Left ventricle myocardium inferior (tissue), 1 donor: Measurements from ENCODE around the gene KRT74. TPM values are rescaled to one million over a fixed set of nuclear protein-coding genes. Genes with fewer than 3 reads are reported as not detected.

Source experiments
- DNase-seq: peaks from one replicate; pipeline ENCODE4 v3.0.0-alpha.2; 2020
- H3K27ac ChIP-seq: fragments of 200-600 bp; replicated peaks from 2 replicates; pipeline ENCODE4 v1.8.0; 2021
- H3K27me3 ChIP-seq: fragments of 200-600 bp; 2 replicates; pipeline ENCODE4 v1.8.0; 2021; ENCODE audit warnings: low read depth
- H3K36me3 ChIP-seq: fragments of 200-600 bp; 2 replicates; pipeline ENCODE4 v1.8.0; 2021
- H3K4me1 ChIP-seq: fragments of 200-600 bp; 2 replicates; pipeline ENCODE4 v1.8.0; 2021
- H3K4me3 ChIP-seq: fragments of 200-600 bp; 2 replicates; pipeline ENCODE4 v1.8.0; 2021; ENCODE audit warnings: mild to moderate bottlenecking, moderate library complexity
- H3K9me3 ChIP-seq: fragments of 200-600 bp; replicated peaks from 2 replicates; pipeline ENCODE4 v1.8.0; 2021
- intact Hi-C: fragments of 100-400 bp; cut with micrococcal nuclease; formaldehyde crosslinking; loops from one replicate; pipeline ENCODE4 v1.11.0; 2022
- total RNA-seq: library from RNA; stranded (reverse); fragmentation: NEBNext Ultra II Directional; extraction: Animal tissue kit (Norgen Biotek cat#: 25700); gene quantifications from one replicate; pipeline ENCODE4 v1.2.1, GENCODE V29; 2021
- TF ChIP-seq, protein P1 (sequence below): fragments of 200-600 bp; IDR thresholded peaks from 2 replicates; pipeline ENCODE4 v1.8.0; 2021; ENCODE audit warnings: antibody characterized with exemption, mild to moderate bottlenecking, borderline replicate concordance
- donor health status: DM: no; HTN: yes; CAD: no; lungs with severe emphysema.

The KRT74 gene
- total RNA-seq, 1 donor from 2014 or later, result 0.14 TPM

DNA sequence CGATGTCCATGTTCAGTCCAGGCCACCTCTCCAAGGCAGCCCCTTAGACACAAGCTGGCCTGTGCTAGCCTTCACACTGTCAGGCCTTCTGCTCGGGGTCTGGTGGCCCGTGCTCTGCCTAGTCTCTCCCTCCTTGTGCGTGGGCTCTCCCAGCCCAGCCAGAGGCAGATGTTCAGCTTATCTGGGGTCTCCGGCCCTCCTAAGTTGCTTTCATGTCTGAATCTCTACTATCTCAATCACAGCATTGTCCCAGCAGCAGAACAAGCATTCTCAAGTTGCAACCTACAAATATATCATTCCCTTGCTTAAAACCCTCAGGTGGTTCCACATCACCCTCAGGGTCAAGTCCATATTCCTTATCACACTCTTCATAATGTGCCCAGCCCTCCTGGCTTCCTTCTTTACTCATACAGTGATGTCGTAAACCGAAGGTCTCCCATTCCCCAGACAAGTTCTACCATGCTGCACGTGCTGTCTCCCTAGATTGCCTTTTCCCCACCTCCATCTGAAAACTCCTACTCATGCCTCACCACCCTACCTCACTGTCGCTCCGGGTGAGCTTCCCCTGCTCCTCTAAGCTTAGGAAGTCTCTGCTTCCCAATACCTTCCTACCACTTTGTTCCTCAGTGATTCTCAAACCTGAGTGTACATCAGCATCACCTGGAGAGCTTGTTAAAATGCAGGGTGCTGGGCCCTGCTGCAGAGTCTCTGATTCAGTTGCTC lies 43.2 kb upstream of the KRT74 start:
- TF ChIP-seq, protein P1, sequence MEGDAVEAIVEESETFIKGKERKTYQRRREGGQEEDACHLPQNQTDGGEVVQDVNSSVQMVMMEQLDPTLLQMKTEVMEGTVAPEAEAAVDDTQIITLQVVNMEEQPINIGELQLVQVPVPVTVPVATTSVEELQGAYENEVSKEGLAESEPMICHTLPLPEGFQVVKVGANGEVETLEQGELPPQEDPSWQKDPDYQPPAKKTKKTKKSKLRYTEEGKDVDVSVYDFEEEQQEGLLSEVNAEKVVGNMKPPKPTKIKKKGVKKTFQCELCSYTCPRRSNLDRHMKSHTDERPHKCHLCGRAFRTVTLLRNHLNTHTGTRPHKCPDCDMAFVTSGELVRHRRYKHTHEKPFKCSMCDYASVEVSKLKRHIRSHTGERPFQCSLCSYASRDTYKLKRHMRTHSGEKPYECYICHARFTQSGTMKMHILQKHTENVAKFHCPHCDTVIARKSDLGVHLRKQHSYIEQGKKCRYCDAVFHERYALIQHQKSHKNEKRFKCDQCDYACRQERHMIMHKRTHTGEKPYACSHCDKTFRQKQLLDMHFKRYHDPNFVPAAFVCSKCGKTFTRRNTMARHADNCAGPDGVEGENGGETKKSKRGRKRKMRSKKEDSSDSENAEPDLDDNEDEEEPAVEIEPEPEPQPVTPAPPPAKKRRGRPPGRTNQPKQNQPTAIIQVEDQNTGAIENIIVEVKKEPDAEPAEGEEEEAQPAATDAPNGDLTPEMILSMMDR, result no peak

DNA sequence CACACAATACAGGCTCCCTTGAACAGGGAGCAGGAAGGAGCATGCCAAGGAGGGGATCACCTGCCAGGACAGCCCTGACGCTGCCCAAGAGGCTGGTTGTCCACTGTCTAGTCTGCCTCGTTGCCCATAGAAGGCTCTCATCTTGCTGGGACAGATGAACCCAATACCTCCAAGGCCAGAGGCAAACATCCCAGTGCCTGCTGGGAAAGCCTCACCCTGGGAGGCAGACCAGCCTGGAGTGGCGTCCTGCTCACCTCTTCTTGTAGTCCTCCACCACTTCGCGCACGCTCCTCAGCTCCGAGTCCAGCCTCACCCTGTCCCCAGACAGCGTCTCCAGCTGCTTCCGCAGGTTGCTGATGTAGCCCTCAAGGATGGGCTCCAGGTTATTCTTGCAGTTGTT lies 42.3 kb upstream of the KRT74 start:
- H3K27me3 ChIP-seq, result peaks cover 66% of the 10 kb centered on the region
- TF ChIP-seq, protein P1, result no peak
- H3K4me3 ChIP-seq, result no peak overlapping the region
- intact Hi-C loops, result no loop called here
- no peaks in the 10 kb centered on the region for H3K9me3 ChIP-seq
- no peak overlapping the region for H3K27ac ChIP-seq
- H3K36me3 ChIP-seq, result no peaks in the 10 kb centered on the region
- H3K4me1 ChIP-seq, result no peaks in the 10 kb centered on the region
- DNase-seq, result no peak

More for the DNA sequence above, 43.2 kb upstream of the KRT74 start:
- no peaks in the 10 kb centered on the region for H3K4me1 ChIP-seq
- no peak overlapping the region for H3K4me3 ChIP-seq
- peaks cover 66% of the 10 kb centered on the region for H3K27me3 ChIP-seq
- no peaks in the 10 kb centered on the region for H3K36me3 ChIP-seq
- no peak overlapping the region for H3K27ac ChIP-seq
- DNase-seq, result no peak
- intact Hi-C loops, result no loop called here
- H3K9me3 ChIP-seq, result no peaks in the 10 kb centered on the region

DNA sequence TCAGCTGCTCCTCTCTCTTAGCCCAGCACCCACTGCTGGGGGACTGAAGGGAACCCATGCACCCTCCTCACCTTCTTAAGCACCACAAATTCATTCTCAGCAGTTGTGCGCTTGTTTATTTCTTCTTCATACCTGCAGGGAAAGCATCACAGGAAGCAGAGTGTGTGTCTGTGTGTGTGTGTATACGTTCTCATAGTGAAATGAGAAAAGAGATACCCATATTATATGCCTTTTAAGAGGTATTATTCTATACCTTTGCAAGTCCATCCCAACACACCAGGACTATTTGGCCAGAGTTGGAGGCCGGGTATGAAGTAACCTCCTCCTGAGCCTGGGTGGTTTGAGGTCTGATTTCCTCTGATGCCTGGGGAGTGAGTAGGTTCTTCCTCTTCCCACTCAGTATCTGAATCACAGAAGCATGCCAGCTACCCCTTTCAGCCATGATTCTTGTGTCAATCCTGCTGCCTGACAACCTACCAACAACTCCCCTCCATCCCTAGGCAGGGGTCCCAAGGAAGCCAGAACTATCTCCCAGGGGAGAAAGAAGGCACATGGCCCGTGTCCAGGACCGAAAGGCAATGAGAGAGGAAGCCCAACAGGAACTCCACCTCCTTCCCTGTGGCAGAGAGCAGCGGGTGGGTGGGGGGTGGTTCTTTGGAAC lies 41.7 kb upstream of the KRT74 start:
- Histone ChIP-seq H3K9me3 (no peaks in the 10 kb centered on the region), H3K4me1 (no peaks in the 10 kb centered on the region), H3K36me3 (no peaks in the 10 kb centered on the region), H3K27ac (no peak overlapping the region), H3K27me3 (peaks cover 66% of the 10 kb centered on the region), H3K4me3 (no peak overlapping the region)
- TF ChIP-seq, protein P1, result no peak
- no peak for DNase-seq
- intact Hi-C loops, result no loop called here

DNA sequence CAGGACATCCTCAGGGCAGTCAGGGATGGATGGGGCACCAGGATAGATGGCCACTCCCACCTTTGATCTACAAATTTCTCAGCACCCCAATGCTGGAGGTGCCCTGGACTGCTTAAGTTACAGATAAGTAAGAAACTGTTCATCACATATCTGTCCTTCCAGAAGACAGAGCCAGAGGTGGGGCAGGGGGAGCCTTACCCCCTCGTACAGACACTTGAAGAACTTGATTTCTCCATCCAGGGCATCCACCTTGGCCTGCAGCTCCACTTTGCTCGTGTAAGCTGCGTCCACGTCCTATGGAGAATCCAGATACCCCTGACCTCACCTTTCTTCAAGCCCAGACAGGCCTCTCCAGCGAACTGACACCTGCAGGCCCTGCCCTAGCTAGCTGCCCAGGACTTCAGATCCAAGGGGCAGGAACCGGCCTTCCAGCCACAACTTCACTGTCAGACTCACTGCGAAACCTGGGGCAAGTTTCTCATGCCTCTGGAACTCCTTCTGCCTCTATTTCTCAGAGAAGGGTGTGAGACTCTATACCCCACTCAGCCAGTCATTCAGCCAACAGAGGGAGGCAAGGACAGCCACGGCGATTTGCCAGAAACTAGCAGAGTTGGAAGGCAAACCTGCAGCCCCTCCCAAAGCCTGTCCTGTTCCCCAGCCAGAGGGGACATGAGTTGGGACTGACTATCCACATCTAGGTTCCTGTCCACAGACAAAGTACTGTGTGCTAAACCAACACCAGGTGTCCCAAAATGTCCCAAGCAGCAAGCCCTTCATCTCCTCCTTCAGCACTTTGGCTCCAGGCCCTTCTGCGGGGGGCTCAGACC lies 41.0 kb upstream of the KRT74 start:
- H3K9me3 ChIP-seq, result no peaks in the 10 kb centered on the region
- TF ChIP-seq, protein P1, result no peak
- H3K27me3 ChIP-seq, result peaks cover 73% of the 10 kb centered on the region
- H3K4me1 ChIP-seq, result no peaks in the 10 kb centered on the region
- no peak for DNase-seq
- no peak overlapping the region for H3K27ac ChIP-seq
- no peak overlapping the region for H3K4me3 ChIP-seq
- intact Hi-C loops, result no loop called here
- no peaks in the 10 kb centered on the region for H3K36me3 ChIP-seq

DNA sequence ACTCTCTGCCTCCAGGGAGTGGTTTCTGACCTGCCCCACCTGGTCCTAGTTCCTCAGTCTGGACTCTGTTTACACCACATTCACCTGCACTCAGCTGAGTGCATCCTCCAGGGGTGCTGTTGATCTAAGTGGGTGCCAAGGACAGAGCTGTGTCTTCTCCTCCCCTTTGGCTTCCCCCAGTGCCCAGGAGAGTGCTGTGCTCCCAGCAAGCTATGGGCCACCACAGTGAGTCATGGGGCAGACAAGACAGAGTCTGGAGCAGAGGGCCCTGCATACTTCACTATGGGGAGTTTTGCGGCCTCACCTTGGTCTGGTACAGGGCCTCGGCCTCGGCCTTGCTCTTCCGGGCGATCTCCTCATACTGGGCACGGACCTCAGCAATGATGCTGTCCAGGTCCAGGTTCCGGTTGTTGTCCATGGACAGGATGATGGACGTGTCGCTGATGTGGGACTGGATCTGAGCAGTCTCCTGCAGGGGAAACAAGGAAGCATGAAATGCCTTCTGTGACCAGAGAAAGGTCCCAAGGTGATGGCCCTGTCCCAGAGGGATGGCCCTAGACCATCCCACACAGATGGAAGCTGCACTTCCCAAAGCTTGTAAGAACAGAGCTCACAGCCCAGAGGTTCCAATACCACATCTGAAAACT lies 39.9 kb upstream of the KRT74 start:
- H3K9me3 ChIP-seq, result no peaks in the 10 kb centered on the region
- H3K4me1 ChIP-seq, result no peaks in the 10 kb centered on the region
- no peak overlapping the region for H3K27ac ChIP-seq
- H3K4me3 ChIP-seq, result no peak overlapping the region
- peaks cover 83% of the 10 kb centered on the region for H3K27me3 ChIP-seq
- TF ChIP-seq, protein P1, result no peak
- DNase-seq, result no peak
- intact Hi-C loops, result no loop called here
- no peaks in the 10 kb centered on the region for H3K36me3 ChIP-seq
